PC-3 (cell line): ENCODE measurements around the gene MIEN1. TPM values are rescaled to one million over a fixed set of nuclear protein-coding genes. Genes with fewer than 3 reads are reported as not detected.

Source experiments
- ATAC-seq: fragments of 200-7000 bp; cut with Tn5 transposase; 2 replicates; pipeline ENCODE4 v1.9.1; 2020; ENCODE audit warnings: mild to moderate bottlenecking, moderate library complexity
- BruUV-seq: library from RNA; stranded (reverse); fragments of 400-500 nt; replicated peaks from 2 replicates; lab custom pipeline; 2021; lab: Mats Ljungman, UMichigan
- CTCF ChIA-PET: fragments of 300-600 bp; sonication (Branson Sonifier 250); formaldehyde crosslinking; loops from one replicate; lab custom pipeline; 2022; ENCODE audit warnings: antibody characterized with exemption; lab: Charles Lee
- POLR2A ChIA-PET: fragments of 300-600 bp; sonication (Branson Sonifier 250); formaldehyde crosslinking; loops from one replicate; lab custom pipeline; 2022; ENCODE audit warnings: antibody characterized with exemption; ENCODE audit not compliant: unreplicated experiment; lab: Charles Lee
- DNase-seq: peaks from one replicate; pipeline ENCODE4 v3.0.0-alpha.2; 2015
- H2AFZ ChIP-seq: fragments of 300-600 bp; sonication (generic); 2 replicates; pipeline ENCODE4 v1.6.0; 2016; ENCODE audit warnings: antibody characterized with exemption, low read length
- H3F3A ChIP-seq: fragments of 300-600 bp; sonication (generic); one replicate; pipeline ENCODE4 v1.6.0; 2017; ENCODE audit warnings: antibody characterized with exemption, low read length, control low read depth, mild to moderate bottlenecking; ENCODE audit not compliant: unreplicated experiment
- H3K27ac ChIP-seq: fragments of 300-600 bp; sonication (generic); 2 replicates; pipeline ENCODE4 v1.5.1; 2016; ENCODE audit warnings: mild to moderate bottlenecking, low read length
- H3K27me3 ChIP-seq: fragments of 300-600 bp; sonication (generic); 2 replicates; pipeline ENCODE4 v1.6.1; 2016; ENCODE audit warnings: low read length, mixed read lengths
- H3K36me3 ChIP-seq: fragments of 300-600 bp; sonication (generic); 2 replicates; pipeline ENCODE4 v1.6.1; 2016; ENCODE audit warnings: low read depth, mixed run types, low read length, mixed read lengths
- H3K4me1 ChIP-seq: fragments of 300-600 bp; sonication (generic); 2 replicates; pipeline ENCODE4 v1.5.1; 2016; ENCODE audit warnings: low read length; ENCODE audit not compliant: insufficient read depth
- H3K4me2 ChIP-seq: fragments of 300-600 bp; sonication (generic); 2 replicates; pipeline ENCODE4 v1.6.0; 2016; ENCODE audit warnings: low read length
- H3K4me3 ChIP-seq: fragments of 300-600 bp; sonication (generic); 2 replicates; pipeline ENCODE4 v1.5.1; 2016; ENCODE audit warnings: mild to moderate bottlenecking, low read length, mixed read lengths
- H3K79me2 ChIP-seq: fragments of 300-600 bp; sonication (generic); 2 replicates; pipeline ENCODE4 v1.6.1; 2017; ENCODE audit warnings: low read length, mixed read lengths
- H3K9ac ChIP-seq: fragments of 300-600 bp; sonication (generic); 2 replicates; pipeline ENCODE4 v1.6.0; 2016; ENCODE audit warnings: mild to moderate bottlenecking, low read length
- H3K9me2 ChIP-seq: fragments of 300-600 bp; sonication (generic); replicated peaks from 2 replicates; pipeline ENCODE4 v1.6.1; 2016; ENCODE audit warnings: mixed run types, low read length, mixed read lengths
- H3K9me3 ChIP-seq: fragments of 300-600 bp; sonication (generic); 2 replicates; pipeline ENCODE4 v1.6.1; 2016; ENCODE audit warnings: low read length, mixed read lengths
- H4K20me1 ChIP-seq: fragments of 300-600 bp; sonication (generic); 2 replicates; pipeline ENCODE4 v1.6.1; 2016; ENCODE audit warnings: low read length, mixed read lengths
- CTCF ChIP-seq: fragments of 300-600 bp; sonication (generic); conservative IDR thresholded peaks from 2 replicates; pipeline ENCODE4 v1.5.1; 2017; ENCODE audit warnings: antibody characterized with exemption, low read depth, mild to moderate bottlenecking, low read length
- EZH2 ChIP-seq: fragments of 300-600 bp; sonication (generic); IDR thresholded peaks from one replicate; pipeline ENCODE4 v1.6.1; 2017; ENCODE audit warnings: antibody characterized with exemption, mild to moderate bottlenecking, low read length; ENCODE audit not compliant: unreplicated experiment
- EZH2phosphoT487 ChIP-seq: fragments of 300-600 bp; sonication (generic); IDR thresholded peaks from 2 replicates; pipeline ENCODE4 v1.6.1; 2018; ENCODE audit warnings: mild to moderate bottlenecking, antibody characterized with exemption, low read length, borderline replicate concordance
- intact Hi-C: fragments of 100-400 bp; cut with micrococcal nuclease; formaldehyde crosslinking; loops from 2 replicates; pipeline ENCODE4 v1.9.0; 2023
- total RNA-seq: library from RNA; depleted of rRNA; stranded (reverse); fragments of >200 nt; gene quantifications from 2 replicates; pipeline ENCODE4 v1.2.3, GENCODE V29; 2014

The MIEN1 gene
- total RNA-seq, 1 experiment from 2014 or later: 52.0 TPM

GRCh38 chr17:39696731-39697130 lies 33.6 kb downstream of the MIEN1 start:
- no peaks in the 10 kb centered on the region for H3K9me3 ChIP-seq
- ChIA-PET CTCF (no interaction called here), POLR2A (no interaction called here)
- TF ChIP-seq CTCF (no peak), EZH2 (no peak), EZH2phosphoT487 (no peak)
- H3K79me2 ChIP-seq: peaks cover 24% of the 10 kb centered on the region
- no peaks in the 10 kb centered on the region for H3K9me2 ChIP-seq
- no peak overlapping the region for H3K27ac ChIP-seq
- H3K4me1 ChIP-seq: peaks cover 10% of the 10 kb centered on the region
- no peaks in the 10 kb centered on the region for H4K20me1 ChIP-seq
- BruUV-seq: no TSS peak
- no peak for ATAC-seq
- H3K4me2 ChIP-seq: no peak overlapping the region
- no peak overlapping the region for H2AFZ ChIP-seq
- no peaks in the 10 kb centered on the region for H3K27me3 ChIP-seq
- no peak for DNase-seq
- intact Hi-C loops: no loop called here
- H3F3A ChIP-seq: no peaks in the 10 kb centered on the region
- H3K9ac ChIP-seq: no peak overlapping the region
- H3K36me3 ChIP-seq: no peaks in the 10 kb centered on the region
- no peak overlapping the region for H3K4me3 ChIP-seq

- Histone ChIP-seq H3F3A (no peaks in the 10 kb centered on the region), H4K20me1 (no peaks in the 10 kb centered on the region), H3K36me3 (no peaks in the 10 kb centered on the region), H3K9ac (no peak overlapping the region), H3K9me3 (no peaks in the 10 kb centered on the region), H2AFZ (no peak overlapping the region), H3K4me2 (no peak overlapping the region), H3K27ac (no peak overlapping the region), H3K4me3 (no peak overlapping the region), H3K9me2 (no peaks in the 10 kb centered on the region), H3K4me1 (0 out of 2 replicates have a peak, but pooled peaks cover 3% of the 10 kb centered on the region), H3K79me2 (peaks cover 8% of the 10 kb centered on the region), H3K27me3 (no peaks in the 10 kb centered on the region)
- DNase-seq (no peak), ATAC-seq (no peak)
- BruUV-seq: no TSS peak
- CTCF ChIA-PET: no interaction called here
- intact Hi-C loops: no loop called here
- no peak for TF ChIP-seq CTCF
- TF ChIP-seq EZH2phosphoT487: no peak
- no peak for TF ChIP-seq EZH2
- POLR2A ChIA-PET: no interaction called here
Measured at GRCh38 chr17:39695089-39695474, 35.2 kb downstream of the MIEN1 start.

- no peak overlapping the region for H2AFZ ChIP-seq
- no peaks in the 10 kb centered on the region for H3K36me3 ChIP-seq
- intact Hi-C loops: no loop called here
- H3F3A ChIP-seq: no peaks in the 10 kb centered on the region
- no peak overlapping the region for H3K4me2 ChIP-seq
- no peak for TF ChIP-seq EZH2
- TF ChIP-seq EZH2phosphoT487: no peak
- no peak for TF ChIP-seq CTCF
- ATAC-seq: no peak
- peaks cover 3% of the 10 kb centered on the region for H3K79me2 ChIP-seq
- H3K9me2 ChIP-seq: no peaks in the 10 kb centered on the region
- no peak overlapping the region for H3K4me3 ChIP-seq
- CTCF ChIA-PET: no interaction called here
- no TSS peak for BruUV-seq
- H3K4me1 ChIP-seq: 0 out of 2 replicates have a peak, but pooled peaks cover 3% of the 10 kb centered on the region
- no peak overlapping the region for H3K9ac ChIP-seq
- no peak for DNase-seq
- H4K20me1 ChIP-seq: no peaks in the 10 kb centered on the region
- H3K9me3 ChIP-seq: no peaks in the 10 kb centered on the region
- no peak overlapping the region for H3K27ac ChIP-seq
- H3K27me3 ChIP-seq: no peaks in the 10 kb centered on the region
- POLR2A ChIA-PET: no interaction called here
Measured at GRCh38 chr17:39694593-39694992, 35.7 kb downstream of the MIEN1 start.
